Neural cell (in vitro differentiated cells): ENCODE data around the gene BRSK2. TPM values are rescaled to one million over a fixed set of nuclear protein-coding genes. Genes with fewer than 3 reads are reported as not detected.

ENCODE experiments used
- H2AFZ ChIP-seq: fragments of 200-600, 300-800 bp; sonication (generic), shearing (Covaris generic); 2 replicates; pipeline ENCODE4 v1.6.0; 2014; ENCODE audit warnings: low read depth, mild to moderate bottlenecking, antibody characterized with exemption, low read length, moderate library complexity
- H3F3A ChIP-seq: fragments of 200-600 bp; shearing (Covaris generic); 2 replicates; pipeline ENCODE4 v1.6.1; 2016; ENCODE audit warnings: mild to moderate bottlenecking, moderate library complexity, mixed read lengths, antibody characterized with exemption, low read length; ENCODE audit not compliant: insufficient read depth, poor library complexity, severe bottlenecking
- H3K27ac ChIP-seq: fragments of 200-600, 300-800 bp; sonication (generic), shearing (Covaris generic); 2 replicates; pipeline ENCODE4 v1.5.1; 2014; ENCODE audit warnings: mild to moderate bottlenecking, low read length, moderate library complexity
- H3K27me3 ChIP-seq: fragments of 300-800, 200-600 bp; sonication (generic), shearing (Covaris generic); 2 replicates; pipeline ENCODE4 v1.6.0; 2014; ENCODE audit warnings: mild to moderate bottlenecking, low read depth, low read length, moderate library complexity; ENCODE audit not compliant: insufficient read depth
- H3K36me3 ChIP-seq: fragments of 300-800, 200-600 bp; sonication (generic), shearing (Covaris generic); 2 replicates; pipeline ENCODE4 v1.5.1; 2014; ENCODE audit warnings: mild to moderate bottlenecking, antibody characterized with exemption, low read length, moderate library complexity; ENCODE audit not compliant: insufficient read depth
- H3K4me2 ChIP-seq: fragments of 300-800, 200-600 bp; sonication (generic), shearing (Covaris generic); 2 replicates; pipeline ENCODE4 v1.6.0; 2014; ENCODE audit warnings: mild to moderate bottlenecking, low read length
- H3K4me3 ChIP-seq: fragments of 300-800, 200-600 bp; sonication (generic), shearing (Covaris generic); 2 replicates; pipeline ENCODE4 v1.5.1; 2014; ENCODE audit warnings: mild to moderate bottlenecking, low read length, moderate library complexity
- H3K79me2 ChIP-seq: fragments of 200-600 bp; shearing (Covaris generic); replicated peaks from 2 replicates; pipeline ENCODE4 v1.6.0; 2014; ENCODE audit warnings: mild to moderate bottlenecking, low read length, moderate library complexity; ENCODE audit not compliant: insufficient read depth
- H3K9ac ChIP-seq: fragments of 300-800, 200-600 bp; sonication (generic), shearing (Covaris generic); 2 replicates; pipeline ENCODE4 v1.6.1; 2016; ENCODE audit warnings: mild to moderate bottlenecking, low read length, mixed read lengths
- H3K9me2 ChIP-seq: fragments of 200-600 bp; shearing (Covaris generic); 2 replicates; pipeline ENCODE4 v1.6.1; 2016; ENCODE audit warnings: mild to moderate bottlenecking, low read length, mixed read lengths; ENCODE audit not compliant: insufficient read depth
- H3K9me3 ChIP-seq: fragments of 200-600, 300-800 bp; sonication (generic), shearing (Covaris generic); 2 replicates; pipeline ENCODE4 v1.6.1; 2016; ENCODE audit warnings: mild to moderate bottlenecking, mixed run types, low read length, moderate library complexity, mixed read lengths
- H4K20me1 ChIP-seq: fragments of 200-600 bp; shearing (Covaris generic); 2 replicates; pipeline ENCODE4 v1.6.1; 2016; ENCODE audit warnings: mild to moderate bottlenecking, mixed run types; ENCODE audit not compliant: insufficient read depth
- CTCF ChIP-seq: fragments of 450-650 bp; IDR thresholded peaks from 2 replicates; pipeline ENCODE4 v1.5.1; 2014; ENCODE audit warnings: antibody characterized with exemption, mild to moderate bottlenecking, moderate library complexity; ENCODE audit not compliant: poor library complexity, severe bottlenecking
- EP300 ChIP-seq: fragments of 450-650 bp; conservative IDR thresholded peaks from 2 replicates; pipeline ENCODE4 v1.6.1; 2014; ENCODE audit warnings: antibody characterized with exemption, mild to moderate bottlenecking, moderate library complexity; ENCODE audit not compliant: poor library complexity, severe bottlenecking
- EZH2 ChIP-seq: fragments of 200-600, 300-800 bp; shearing (Covaris generic), sonication (generic); IDR thresholded peaks from 2 replicates; pipeline ENCODE4 v1.6.1; 2014; ENCODE audit warnings: antibody characterized with exemption, low read length, borderline replicate concordance, mild to moderate bottlenecking; ENCODE audit not compliant: insufficient read depth, poor library complexity, severe bottlenecking
- MXI1 ChIP-seq: fragments of 450-650 bp; conservative IDR thresholded peaks from 2 replicates; pipeline ENCODE4 v1.6.1; 2014; ENCODE audit warnings: antibody characterized with exemption, mild to moderate bottlenecking; ENCODE audit not compliant: poor library complexity, severe bottlenecking
- POLR2AphosphoS5 ChIP-seq: IDR thresholded peaks from 2 replicates; pipeline ENCODE4 v1.6.1; 2012
- RAD21 ChIP-seq: fragments of 450-650 bp; conservative IDR thresholded peaks from 2 replicates; pipeline ENCODE4 v1.6.1; 2014; ENCODE audit warnings: antibody characterized with exemption, mild to moderate bottlenecking, moderate library complexity
- REST ChIP-seq: IDR thresholded peaks from 2 replicates; pipeline ENCODE4 v1.6.1; 2012; ENCODE audit warnings: borderline replicate concordance
- SMC3 ChIP-seq: fragments of 450-650 bp; conservative IDR thresholded peaks from 2 replicates; pipeline ENCODE4 v1.6.1; 2014; ENCODE audit warnings: antibody characterized with exemption, mild to moderate bottlenecking, moderate library complexity; ENCODE audit not compliant: poor library complexity
- TAF1 ChIP-seq: IDR thresholded peaks from 2 replicates; pipeline ENCODE4 v1.6.1; 2012; ENCODE audit warnings: low read depth
- polyA plus RNA-seq: library from polyadenylated mRNA; depleted of rRNA; stranded (reverse); fragments of >200 nt; gene quantifications from 2 replicates; pipeline ENCODE4 v1.2.3, GENCODE V29; 2014

Gene BRSK2
- polyA plus RNA-seq, 1 donor from 2014 or later = 47.5 TPM

GRCh38 chr11:1461826-1462697, 72.3 kb downstream of the BRSK2 start:
- H3K9me3 ChIP-seq = no peaks in the 10 kb centered on the region
- H3K27me3 ChIP-seq = no peaks in the 10 kb centered on the region
- TF ChIP-seq EZH2 (no peak), RAD21 (no peak), CTCF (no peak), MXI1 (no peak), REST (no peak), POLR2AphosphoS5 (no peak), TAF1 (no peak), EP300 (no peak), SMC3 (no peak)
- no peaks in the 10 kb centered on the region for H3K9me2 ChIP-seq
- no peak overlapping the region for H3K4me2 ChIP-seq
- no peak overlapping the region for H3K4me3 ChIP-seq
- H3K36me3 ChIP-seq = no peaks in the 10 kb centered on the region
- no peaks in the 10 kb centered on the region for H3F3A ChIP-seq
- H3K79me2 ChIP-seq = no peaks in the 10 kb centered on the region
- no peak overlapping the region for H3K9ac ChIP-seq
- no peak overlapping the region for H3K27ac ChIP-seq
- no peak overlapping the region for H2AFZ ChIP-seq
- H4K20me1 ChIP-seq = no peaks in the 10 kb centered on the region

- Histone ChIP-seq H3K79me2 (no peaks in the 10 kb centered on the region), H3K9me2 (no peaks in the 10 kb centered on the region)
- TF ChIP-seq TAF1 (no peak), SMC3 (no peak), CTCF (no peak), REST (no peak), EZH2 (no peak), POLR2AphosphoS5 (no peak), MXI1 (no peak), EP300 (no peak), RAD21 (no peak)
These were observed 72.9 kb downstream of the BRSK2 start for GRCh38 chr11:1462698-1462975.

More at GRCh38 chr11:1462698-1462975, 72.9 kb downstream of the BRSK2 start:
- Histone ChIP-seq H3K36me3 (no peaks in the 10 kb centered on the region), H3K9me3 (no peaks in the 10 kb centered on the region), H4K20me1 (no peaks in the 10 kb centered on the region), H3F3A (no peaks in the 10 kb centered on the region), H3K4me3 (no peak overlapping the region), H3K4me2 (no peak overlapping the region), H3K27ac (no peak overlapping the region), H3K9ac (no peak overlapping the region), H3K27me3 (no peaks in the 10 kb centered on the region), H2AFZ (no peak overlapping the region)
